Natural killer cell (primary cell): ENCODE measurements around the gene MISP3. TPM values are rescaled to one million over a fixed set of nuclear protein-coding genes. Genes with fewer than 3 reads are reported as not detected.

Experiments
- ATAC-seq, 3 donors: fragments of 150-1000 bp in 2 of 3; fragments of 200-7000 bp in 1 of 3; cut with Tn5 transposase; 1 replicate in 1 of 3; 2 replicates in 2 of 3; pipeline ENCODE4 v1.10.0; 2021; ENCODE audit warnings: mild to moderate bottlenecking in 2 of 3, moderate library complexity in 2 of 3
- DNase-seq, 2 donors: peaks; one replicate each; pipeline versions ENCODE4 v3.0.0 to v3.0.0-alpha.2; 2013 to 2021; ENCODE audit warnings: mixed read lengths in 1 of 2
- H3K27ac ChIP-seq: one replicate; pipeline ENCODE4 v1.5.1; 2013; ENCODE audit warnings: mild to moderate bottlenecking, low read length
- H3K27me3 ChIP-seq: one replicate; pipeline ENCODE4 v1.6.1; 2013; ENCODE audit warnings: low read length; ENCODE audit not compliant: control insufficient read depth, insufficient read depth
- H3K36me3 ChIP-seq: one replicate; pipeline ENCODE4 v1.6.1; 2013; ENCODE audit warnings: low read length; ENCODE audit not compliant: control insufficient read depth, insufficient read depth
- H3K4me1 ChIP-seq: one replicate; pipeline ENCODE4 v1.6.1; 2013; ENCODE audit warnings: low read length; ENCODE audit not compliant: control insufficient read depth, insufficient read depth
- H3K4me3 ChIP-seq: one replicate; pipeline ENCODE4 v1.5.1; 2013; ENCODE audit warnings: low read length
- H3K9me3 ChIP-seq: one replicate; pipeline ENCODE4 v1.6.1; 2013; ENCODE audit warnings: low read length; ENCODE audit not compliant: control insufficient read depth, insufficient read depth
- H3K27ac Mint-ChIP-seq, 2 donors: one replicate each; pipeline ENCODE4 v1.8.0; 2022; ENCODE audit warnings: mild to moderate bottlenecking in 2 of 2, mixed read lengths in 2 of 2, moderate library complexity in 1 of 2
- H3K27me3 Mint-ChIP-seq, 2 donors: one replicate each; pipeline ENCODE4 v1.8.0; 2022; ENCODE audit warnings: low read depth in 2 of 2, mixed read lengths in 2 of 2
- H3K36me3 Mint-ChIP-seq: one replicate; pipeline ENCODE4 v1.8.0; 2022; ENCODE audit warnings: mixed read lengths
- H3K4me1 Mint-ChIP-seq, 2 donors: one replicate each; pipeline ENCODE4 v1.8.0; 2022; ENCODE audit warnings: mixed read lengths in 2 of 2
- H3K4me3 Mint-ChIP-seq: one replicate; pipeline ENCODE4 v1.8.0; 2022; ENCODE audit warnings: mild to moderate bottlenecking, moderate library complexity, mixed read lengths
- H3K9me3 Mint-ChIP-seq, 2 donors: one replicate each; pipeline ENCODE4 v1.8.0; 2022; ENCODE audit warnings: mixed read lengths in 2 of 2
- WGBS: methylation state at CpG from one replicate; pipeline ENCODE4 v1.1.7; 2013; ENCODE audit warnings: missing lambda C conversion rate; ENCODE audit not compliant: insufficient coverage; 5-methylcytosine and 5-hydroxymethylcytosine counted together
- intact Hi-C: fragments of 100-400 bp; cut with micrococcal nuclease; formaldehyde crosslinking; loops from one replicate; pipeline ENCODE4 v1.14.2; 2022
- total RNA-seq, 4 donors: library from RNA; stranded (reverse); fragments of 120-200 nt in 1 of 4; gene quantifications; one replicate each; pipeline versions ENCODE4 v1.2.3 to v1.2.4, GENCODE V29; 2013 to 2022
- TF ChIP-seq, protein P1 (sequence below): fragments of 200-600 bp; IDR thresholded peaks from one replicate; pipeline ENCODE4 v1.8.0; 2022; ENCODE audit warnings: antibody characterized with exemption

The MISP3 gene
- total RNA-seq, 3 donors from 2014 or later (not counting 1 experiment from before 2014, with no cell fraction given) = 2.4 to 4.1 (median 2.4) TPM

DNA sequence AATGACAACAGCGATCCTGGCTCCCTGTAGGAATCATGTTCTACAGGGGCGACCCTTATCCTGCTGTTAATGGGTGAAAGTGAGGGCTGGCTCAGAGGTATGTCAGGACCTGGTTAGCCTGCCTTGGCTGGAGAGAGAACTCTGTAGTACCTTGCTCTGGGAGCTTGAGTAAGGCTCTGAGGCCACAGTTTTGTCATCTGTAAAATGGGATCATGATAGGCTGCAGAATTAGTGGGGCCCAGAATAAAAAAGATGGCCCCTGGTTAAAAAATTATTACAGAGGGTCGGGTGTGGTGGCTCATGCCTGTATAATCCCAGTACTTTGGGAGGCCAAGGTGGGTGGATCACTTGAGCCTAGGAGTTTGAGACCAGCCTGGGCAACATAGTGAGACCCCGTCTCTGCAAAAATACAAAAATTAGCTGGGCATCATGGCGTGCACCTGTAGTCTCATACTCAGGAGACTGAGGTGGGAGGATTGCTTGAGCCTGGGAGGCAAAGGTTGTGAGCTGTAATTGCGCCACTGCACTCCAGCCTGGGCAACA, 28.5 kb downstream of the MISP3 start:
- 97% methylated on average over 6 of the region's 6 CpGs for WGBS
- ATAC-seq = no peak
- Histone ChIP-seq H3K27me3 (no peaks in the 10 kb centered on the region), H3K27ac (no peak overlapping the region), H3K4me3 (no peak overlapping the region), H3K4me1 (no peaks in the 10 kb centered on the region), H3K36me3 (peaks cover 36% of the 10 kb centered on the region), H3K9me3 (no peaks in the 10 kb centered on the region)
- Mint-ChIP-seq H3K4me3 (no peak overlapping the region), H3K36me3 (no peaks in the 10 kb centered on the region), H3K27ac (no peak overlapping the region), H3K27me3 (no peaks in the 10 kb centered on the region), H3K4me1 (no peaks in the 10 kb centered on the region), H3K9me3 (no peaks in the 10 kb centered on the region)
- TF ChIP-seq, protein P1, sequence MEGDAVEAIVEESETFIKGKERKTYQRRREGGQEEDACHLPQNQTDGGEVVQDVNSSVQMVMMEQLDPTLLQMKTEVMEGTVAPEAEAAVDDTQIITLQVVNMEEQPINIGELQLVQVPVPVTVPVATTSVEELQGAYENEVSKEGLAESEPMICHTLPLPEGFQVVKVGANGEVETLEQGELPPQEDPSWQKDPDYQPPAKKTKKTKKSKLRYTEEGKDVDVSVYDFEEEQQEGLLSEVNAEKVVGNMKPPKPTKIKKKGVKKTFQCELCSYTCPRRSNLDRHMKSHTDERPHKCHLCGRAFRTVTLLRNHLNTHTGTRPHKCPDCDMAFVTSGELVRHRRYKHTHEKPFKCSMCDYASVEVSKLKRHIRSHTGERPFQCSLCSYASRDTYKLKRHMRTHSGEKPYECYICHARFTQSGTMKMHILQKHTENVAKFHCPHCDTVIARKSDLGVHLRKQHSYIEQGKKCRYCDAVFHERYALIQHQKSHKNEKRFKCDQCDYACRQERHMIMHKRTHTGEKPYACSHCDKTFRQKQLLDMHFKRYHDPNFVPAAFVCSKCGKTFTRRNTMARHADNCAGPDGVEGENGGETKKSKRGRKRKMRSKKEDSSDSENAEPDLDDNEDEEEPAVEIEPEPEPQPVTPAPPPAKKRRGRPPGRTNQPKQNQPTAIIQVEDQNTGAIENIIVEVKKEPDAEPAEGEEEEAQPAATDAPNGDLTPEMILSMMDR = no peak
- no peak for DNase-seq
- intact Hi-C loops = no loop called here

- Histone ChIP-seq H3K4me1 (no peaks in the 10 kb centered on the region), H3K27ac (no peak overlapping the region), H3K27me3 (no peaks in the 10 kb centered on the region), H3K36me3 (peaks cover 32% of the 10 kb centered on the region), H3K9me3 (no peaks in the 10 kb centered on the region), H3K4me3 (no peak overlapping the region)
- intact Hi-C loops = no loop called here
- no peaks in the 10 kb centered on the region for H3K9me3 Mint-ChIP-seq
- no peaks in the 10 kb centered on the region for H3K27me3 Mint-ChIP-seq
- no peak overlapping the region for H3K4me3 Mint-ChIP-seq
- TF ChIP-seq, protein P1 = no peak
- 92% methylated on average over 11 of the region's 11 CpGs for WGBS
- no peaks in the 10 kb centered on the region for H3K36me3 Mint-ChIP-seq
- ATAC-seq = no peak
- DNase-seq = no peak
- no peak overlapping the region for H3K27ac Mint-ChIP-seq
- no peaks in the 10 kb centered on the region for H3K4me1 Mint-ChIP-seq
Measured at GRCh38 chr19:14102102-14102696, 29.6 kb downstream of the MISP3 start.

DNA sequence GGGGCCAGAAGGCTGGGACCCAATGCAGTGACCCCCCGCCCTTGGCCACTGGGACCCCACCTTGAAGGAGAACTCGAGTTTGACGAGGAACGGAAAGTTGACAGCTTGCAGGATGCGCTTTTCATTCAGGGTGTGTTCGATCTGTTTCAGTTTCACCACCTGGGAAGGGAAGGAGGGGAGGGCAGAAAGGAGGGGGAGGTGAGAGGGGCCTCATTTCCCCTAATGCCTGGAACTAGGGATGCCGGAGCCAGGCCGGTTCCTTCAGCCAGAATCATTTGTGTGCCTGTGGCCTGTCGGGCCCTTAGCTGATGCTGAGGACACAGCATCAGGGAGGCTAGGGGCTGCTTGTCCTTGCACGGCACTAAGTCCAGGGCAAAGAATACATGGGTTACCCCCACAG, 30.2 kb downstream of the MISP3 start:
- no peaks in the 10 kb centered on the region for H3K9me3 ChIP-seq
- no peak overlapping the region for H3K27ac ChIP-seq
- no peaks in the 10 kb centered on the region for H3K9me3 Mint-ChIP-seq
- DNase-seq (no peak), ATAC-seq (no peak)
- intact Hi-C loops = no loop called here
- no peaks in the 10 kb centered on the region for H3K4me1 ChIP-seq
- no peaks in the 10 kb centered on the region for H3K27me3 Mint-ChIP-seq
- 90% methylated on average over 10 of the region's 10 CpGs for WGBS
- TF ChIP-seq, protein P1 = no peak
- no peak overlapping the region for H3K4me3 Mint-ChIP-seq
- peaks cover 32% of the 10 kb centered on the region for H3K36me3 ChIP-seq
- H3K4me1 Mint-ChIP-seq = no peaks in the 10 kb centered on the region
- H3K27me3 ChIP-seq = no peaks in the 10 kb centered on the region
- no peak overlapping the region for H3K27ac Mint-ChIP-seq
- H3K36me3 Mint-ChIP-seq = no peaks in the 10 kb centered on the region
- no peak overlapping the region for H3K4me3 ChIP-seq

GRCh38 chr19:14103310-14103709, 30.7 kb downstream of the MISP3 start:
- no peaks in the 10 kb centered on the region for H3K36me3 Mint-ChIP-seq
- no peaks in the 10 kb centered on the region for H3K27me3 Mint-ChIP-seq
- Histone ChIP-seq H3K27me3 (no peaks in the 10 kb centered on the region), H3K4me1 (no peaks in the 10 kb centered on the region), H3K27ac (no peak overlapping the region), H3K4me3 (no peak overlapping the region), H3K9me3 (no peaks in the 10 kb centered on the region), H3K36me3 (peaks cover 31% of the 10 kb centered on the region)
- H3K4me1 Mint-ChIP-seq = no peaks in the 10 kb centered on the region
- H3K4me3 Mint-ChIP-seq = no peak overlapping the region
- no peak for ATAC-seq
- no peaks in the 10 kb centered on the region for H3K9me3 Mint-ChIP-seq
- 100% methylated on average over 1 of the region's 1 CpG for WGBS
- DNase-seq = no peak
- TF ChIP-seq, protein P1 = no peak
- H3K27ac Mint-ChIP-seq = no peak overlapping the region
- intact Hi-C loops = no loop called here
